PC-9 (cell line): ENCODE results near the gene FNIP2. TPM values are rescaled to one million over a fixed set of nuclear protein-coding genes. Genes with fewer than 3 reads are reported as not detected.

Experiments used
- BruUV-seq: library from RNA; stranded (reverse); fragments of 400-500 nt; replicated peaks from 2 replicates; lab custom pipeline; 2021; lab: Mats Ljungman, UMichigan
- CTCF ChIA-PET: fragments of 300-600 bp; sonication (Branson Sonifier 250); formaldehyde crosslinking; loops from one replicate; lab custom pipeline; 2022; ENCODE audit warnings: antibody characterized with exemption; lab: Charles Lee
- POLR2A ChIA-PET: fragments of 300-600 bp; sonication (Branson Sonifier 250); formaldehyde crosslinking; loops from one replicate; lab custom pipeline; 2022; ENCODE audit warnings: antibody characterized with exemption; ENCODE audit not compliant: unreplicated experiment; lab: Charles Lee
- DNase-seq, 2 experiments: peaks; one replicate each; pipeline versions ENCODE4 v3.0.0 to v3.0.0-alpha.2; 2015 to 2022; ENCODE audit warnings: mixed read lengths in 1 of 2
- H2AFZ ChIP-seq: fragments of 200-600 bp; sonication (generic); 2 replicates; pipeline ENCODE4 v1.8.1; 2017; ENCODE audit warnings: antibody characterized with exemption
- H3F3A ChIP-seq: fragments of 200-600 bp; sonication (generic); 2 replicates; pipeline ENCODE4 v1.8.1; 2017; ENCODE audit warnings: antibody characterized with exemption, mild to moderate bottlenecking, low read depth; ENCODE audit not compliant: insufficient read depth
- H3K27ac ChIP-seq: fragments of 200-600 bp; sonication (generic); 2 replicates; pipeline ENCODE4 v1.6.1; 2016; ENCODE audit warnings: mixed run types
- H3K27me3 ChIP-seq: fragments of 200-600 bp; sonication (generic); 2 replicates; pipeline ENCODE4 v1.6.1; 2016; ENCODE audit warnings: low read depth, mixed run types; ENCODE audit not compliant: insufficient read depth
- H3K36me3 ChIP-seq: fragments of 200-600 bp; sonication (generic); 2 replicates; pipeline ENCODE4 v1.6.1; 2016; ENCODE audit warnings: low read depth, mixed run types
- H3K4me1 ChIP-seq: fragments of 200-600 bp; sonication (generic); replicated peaks from 2 replicates; pipeline ENCODE4 v1.6.1; 2016; ENCODE audit warnings: mixed run types; ENCODE audit not compliant: insufficient read depth
- H3K4me2 ChIP-seq: fragments of 200-600 bp; sonication (generic); 2 replicates; pipeline ENCODE4 v1.6.1; 2017; ENCODE audit warnings: mixed run types
- H3K4me3 ChIP-seq: fragments of 200-600 bp; sonication (generic); 2 replicates; pipeline ENCODE4 v1.6.1; 2016; ENCODE audit warnings: mixed run types
- H3K79me2 ChIP-seq: fragments of 200-600 bp; sonication (generic); 2 replicates; pipeline ENCODE4 v1.6.1; 2017; ENCODE audit warnings: low read depth, mixed run types
- H3K9me2 ChIP-seq: fragments of 200-600 bp; sonication (generic); 2 replicates; pipeline ENCODE4 v1.8.1; 2017; ENCODE audit warnings: mild to moderate bottlenecking; ENCODE audit not compliant: insufficient read depth
- H3K9me3 ChIP-seq: fragments of 200-600 bp; sonication (generic); 2 replicates; pipeline ENCODE4 v1.8.1; 2016; ENCODE audit warnings: low read depth; ENCODE audit not compliant: insufficient read depth
- H4K20me1 ChIP-seq: fragments of 200-600 bp; sonication (generic); 2 replicates; pipeline ENCODE4 v1.8.1; 2017; ENCODE audit not compliant: insufficient read depth
- EZH2 ChIP-seq: fragments of 200-600 bp; sonication (generic); IDR thresholded peaks from 2 replicates; pipeline ENCODE4 v1.8.0; 2017; ENCODE audit warnings: antibody characterized with exemption, low read depth
- intact Hi-C: fragments of 100-400 bp; cut with micrococcal nuclease; formaldehyde crosslinking; loops from one replicate; pipeline ENCODE4 v1.10.0; 2022; ENCODE audit not compliant: unreplicated experiment
- total RNA-seq: library from RNA; stranded (reverse); gene quantifications from 2 replicates; pipeline ENCODE4 v1.2.3, GENCODE V29; 2021
- TF ChIP-seq, protein P1 (sequence below): fragments of 200-600 bp; sonication (generic); conservative IDR thresholded peaks from 2 replicates; pipeline ENCODE4 v1.6.1; 2017; ENCODE audit warnings: mixed run types, antibody characterized with exemption, mild to moderate bottlenecking, moderate library complexity

The FNIP2 gene
- total RNA-seq, 1 experiment from 2014 or later = 2.5 TPM

DNA sequence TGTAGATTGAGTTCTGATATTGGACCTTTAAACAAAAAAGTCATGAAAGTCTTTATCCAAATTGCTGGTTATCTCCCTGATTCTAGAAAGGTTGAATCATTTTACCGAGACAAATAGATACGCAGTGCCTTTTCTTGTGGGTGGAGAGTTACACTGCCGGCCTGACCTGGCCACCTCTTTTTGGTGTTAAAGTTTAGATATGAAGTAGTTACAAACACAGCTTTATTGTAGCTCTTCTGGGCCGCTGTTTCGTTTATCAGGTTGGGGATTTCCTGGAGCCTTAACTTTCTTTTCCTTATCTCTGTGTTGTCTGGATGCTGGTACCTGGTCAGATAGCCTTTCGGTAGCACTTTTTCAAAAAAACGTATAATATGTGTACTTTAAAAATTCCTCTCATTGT is 31.0 kb downstream of the FNIP2 start:
- Histone ChIP-seq H3K9me3 (no peaks in the 10 kb centered on the region), H2AFZ (no peak overlapping the region), H3K27me3 (no peaks in the 10 kb centered on the region), H3K27ac (no peak overlapping the region), H3K36me3 (no peaks in the 10 kb centered on the region), H3K79me2 (no peaks in the 10 kb centered on the region), H3K4me3 (no peak overlapping the region), H3K4me1 (no peaks in the 10 kb centered on the region), H4K20me1 (no peaks in the 10 kb centered on the region), H3K9me2 (no peaks in the 10 kb centered on the region), H3F3A (no peaks in the 10 kb centered on the region), H3K4me2 (no peak overlapping the region)
- ChIA-PET POLR2A (no interaction called here), CTCF (interaction anchor here (0.6 kb wide), 1 partner anchor 490 kb away, joined by 4 read pairs; no protein-coding TSS in a partner anchor)
- DNase-seq = no peak
- intact Hi-C loops = no loop called here
- BruUV-seq = no TSS peak
- TF ChIP-seq, protein P1, sequence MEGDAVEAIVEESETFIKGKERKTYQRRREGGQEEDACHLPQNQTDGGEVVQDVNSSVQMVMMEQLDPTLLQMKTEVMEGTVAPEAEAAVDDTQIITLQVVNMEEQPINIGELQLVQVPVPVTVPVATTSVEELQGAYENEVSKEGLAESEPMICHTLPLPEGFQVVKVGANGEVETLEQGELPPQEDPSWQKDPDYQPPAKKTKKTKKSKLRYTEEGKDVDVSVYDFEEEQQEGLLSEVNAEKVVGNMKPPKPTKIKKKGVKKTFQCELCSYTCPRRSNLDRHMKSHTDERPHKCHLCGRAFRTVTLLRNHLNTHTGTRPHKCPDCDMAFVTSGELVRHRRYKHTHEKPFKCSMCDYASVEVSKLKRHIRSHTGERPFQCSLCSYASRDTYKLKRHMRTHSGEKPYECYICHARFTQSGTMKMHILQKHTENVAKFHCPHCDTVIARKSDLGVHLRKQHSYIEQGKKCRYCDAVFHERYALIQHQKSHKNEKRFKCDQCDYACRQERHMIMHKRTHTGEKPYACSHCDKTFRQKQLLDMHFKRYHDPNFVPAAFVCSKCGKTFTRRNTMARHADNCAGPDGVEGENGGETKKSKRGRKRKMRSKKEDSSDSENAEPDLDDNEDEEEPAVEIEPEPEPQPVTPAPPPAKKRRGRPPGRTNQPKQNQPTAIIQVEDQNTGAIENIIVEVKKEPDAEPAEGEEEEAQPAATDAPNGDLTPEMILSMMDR = no peak
- TF ChIP-seq EZH2 = no peak

- Histone ChIP-seq H3F3A (peaks cover 3% of the 10 kb centered on the region), H3K9me3 (no peaks in the 10 kb centered on the region), H3K36me3 (no peaks in the 10 kb centered on the region), H4K20me1 (no peaks in the 10 kb centered on the region), H3K4me2 (no peak overlapping the region), H3K4me3 (no peak overlapping the region), H3K4me1 (peaks cover 9% of the 10 kb centered on the region), H3K79me2 (no peaks in the 10 kb centered on the region), H3K27ac (no peak overlapping the region), H3K9me2 (no peaks in the 10 kb centered on the region), H3K27me3 (no peaks in the 10 kb centered on the region), H2AFZ (no peak overlapping the region)
- TF ChIP-seq, protein P1 = no peak
- no peak for TF ChIP-seq EZH2
- intact Hi-C loops = no loop called here
- no peak for DNase-seq
- POLR2A ChIA-PET = no interaction called here
- no TSS peak for BruUV-seq
- CTCF ChIA-PET = no interaction called here
Observed at GRCh38 chr4:158801066-158801465, 32.2 kb downstream of the FNIP2 start.

- Histone ChIP-seq H3K9me2 (no peaks in the 10 kb centered on the region), H3K36me3 (no peaks in the 10 kb centered on the region), H3K4me3 (no peak overlapping the region), H2AFZ (no peak overlapping the region), H4K20me1 (no peaks in the 10 kb centered on the region), H3K9me3 (no peaks in the 10 kb centered on the region), H3K4me2 (no peak overlapping the region), H3K4me1 (peaks cover 14% of the 10 kb centered on the region), H3F3A (peaks cover 5% of the 10 kb centered on the region), H3K27me3 (no peaks in the 10 kb centered on the region), H3K27ac (no peak overlapping the region), H3K79me2 (no peaks in the 10 kb centered on the region)
- BruUV-seq = no TSS peak
- DNase-seq = no peak
- ChIA-PET CTCF (no interaction called here), POLR2A (no interaction called here)
- TF ChIP-seq EZH2 = no peak
- intact Hi-C loops = no loop called here
Observed at GRCh38 chr4:158801677-158802076, 32.9 kb downstream of the FNIP2 start.

- CTCF ChIA-PET = no interaction called here
- H2AFZ ChIP-seq = no peak overlapping the region
- intact Hi-C loops = no loop called here
- H3K36me3 ChIP-seq = no peaks in the 10 kb centered on the region
- H3K27me3 ChIP-seq = no peaks in the 10 kb centered on the region
- no TSS peak for BruUV-seq
- no peaks in the 10 kb centered on the region for H3K9me2 ChIP-seq
- no peak for DNase-seq
- no peaks in the 10 kb centered on the region for H3K9me3 ChIP-seq
- TF ChIP-seq, protein P1 = no peak
- no peak for TF ChIP-seq EZH2
- peaks cover 14% of the 10 kb centered on the region for H3K4me1 ChIP-seq
- H3K4me3 ChIP-seq = no peak overlapping the region
- POLR2A ChIA-PET = interaction anchor here (0.5 kb wide), 1 partner anchor 23 kb away, joined by 3 read pairs; no protein-coding TSS in a partner anchor
- H3K79me2 ChIP-seq = no peaks in the 10 kb centered on the region
- H3F3A ChIP-seq = peaks cover 5% of the 10 kb centered on the region
- H3K4me2 ChIP-seq = no peak overlapping the region
- H3K27ac ChIP-seq = no peak overlapping the region
- no peaks in the 10 kb centered on the region for H4K20me1 ChIP-seq
Observed at GRCh38 chr4:158802914-158803313, 34.1 kb downstream of the FNIP2 start.
